GM13977 (cell line): ENCODE results near the gene NELFB.

Experiments used
- DNase-seq: peaks from one replicate; pipeline ENCODE4 v3.0.0; 2012; ENCODE audit warnings: low spot score
- in situ Hi-C: fragments of 300-500 bp; cut with MboI; formaldehyde crosslinking; loops from one replicate; pipeline ENCODE4 v1.12.0; 2022; ENCODE audit warnings: low sequenced_read_pairs, low pct_unique_long_range_greater_than_20kb, mixed read lengths, inconsistent platforms; ENCODE audit not compliant: unreplicated experiment
- TF ChIP-seq, protein P1 (sequence below): IDR thresholded peaks from 2 replicates; pipeline ENCODE4 v1.5.1; 2012; ENCODE audit warnings: mild to moderate bottlenecking, control low read depth; ENCODE audit not compliant: insufficient read depth; ENCODE audit errors: extremely low read depth, missing control alignments

The NELFB gene

DNA sequence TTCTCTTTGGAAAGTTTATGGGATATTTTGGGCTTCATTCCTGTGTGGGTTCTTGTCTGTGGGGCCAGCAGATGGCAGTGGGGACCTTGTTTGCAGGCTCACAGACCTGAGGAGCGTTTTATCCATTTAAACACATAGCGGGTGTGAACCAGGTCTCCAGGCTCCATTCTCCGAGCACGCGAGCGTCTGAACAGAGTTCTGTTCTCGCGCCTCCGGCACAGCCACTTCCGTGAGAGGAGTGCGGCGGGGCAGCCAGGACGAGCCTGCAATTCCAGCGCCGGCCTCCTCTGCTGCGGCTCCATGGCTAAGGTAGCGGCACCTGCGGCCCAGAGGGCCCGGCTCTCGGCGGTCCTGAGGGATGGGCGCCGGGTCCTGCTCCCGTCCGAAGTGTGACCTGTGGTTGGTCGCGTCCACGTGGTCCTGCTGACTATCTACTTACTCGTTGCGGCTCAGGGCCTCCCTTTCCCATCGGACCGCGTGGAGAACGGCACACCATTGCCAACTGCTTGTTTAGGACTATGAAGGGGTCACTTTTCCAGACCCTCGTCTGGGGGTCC is 39.6 kb downstream of the NELFB start:
- peak; percentile 75 for DNase-seq
- TF ChIP-seq, protein P1, sequence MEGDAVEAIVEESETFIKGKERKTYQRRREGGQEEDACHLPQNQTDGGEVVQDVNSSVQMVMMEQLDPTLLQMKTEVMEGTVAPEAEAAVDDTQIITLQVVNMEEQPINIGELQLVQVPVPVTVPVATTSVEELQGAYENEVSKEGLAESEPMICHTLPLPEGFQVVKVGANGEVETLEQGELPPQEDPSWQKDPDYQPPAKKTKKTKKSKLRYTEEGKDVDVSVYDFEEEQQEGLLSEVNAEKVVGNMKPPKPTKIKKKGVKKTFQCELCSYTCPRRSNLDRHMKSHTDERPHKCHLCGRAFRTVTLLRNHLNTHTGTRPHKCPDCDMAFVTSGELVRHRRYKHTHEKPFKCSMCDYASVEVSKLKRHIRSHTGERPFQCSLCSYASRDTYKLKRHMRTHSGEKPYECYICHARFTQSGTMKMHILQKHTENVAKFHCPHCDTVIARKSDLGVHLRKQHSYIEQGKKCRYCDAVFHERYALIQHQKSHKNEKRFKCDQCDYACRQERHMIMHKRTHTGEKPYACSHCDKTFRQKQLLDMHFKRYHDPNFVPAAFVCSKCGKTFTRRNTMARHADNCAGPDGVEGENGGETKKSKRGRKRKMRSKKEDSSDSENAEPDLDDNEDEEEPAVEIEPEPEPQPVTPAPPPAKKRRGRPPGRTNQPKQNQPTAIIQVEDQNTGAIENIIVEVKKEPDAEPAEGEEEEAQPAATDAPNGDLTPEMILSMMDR = peak; percentile 48
- in situ Hi-C loops = loop anchor here (10.0 kb wide), 1 partner anchor 110 kb away; no protein-coding TSS in a partner anchor

DNA sequence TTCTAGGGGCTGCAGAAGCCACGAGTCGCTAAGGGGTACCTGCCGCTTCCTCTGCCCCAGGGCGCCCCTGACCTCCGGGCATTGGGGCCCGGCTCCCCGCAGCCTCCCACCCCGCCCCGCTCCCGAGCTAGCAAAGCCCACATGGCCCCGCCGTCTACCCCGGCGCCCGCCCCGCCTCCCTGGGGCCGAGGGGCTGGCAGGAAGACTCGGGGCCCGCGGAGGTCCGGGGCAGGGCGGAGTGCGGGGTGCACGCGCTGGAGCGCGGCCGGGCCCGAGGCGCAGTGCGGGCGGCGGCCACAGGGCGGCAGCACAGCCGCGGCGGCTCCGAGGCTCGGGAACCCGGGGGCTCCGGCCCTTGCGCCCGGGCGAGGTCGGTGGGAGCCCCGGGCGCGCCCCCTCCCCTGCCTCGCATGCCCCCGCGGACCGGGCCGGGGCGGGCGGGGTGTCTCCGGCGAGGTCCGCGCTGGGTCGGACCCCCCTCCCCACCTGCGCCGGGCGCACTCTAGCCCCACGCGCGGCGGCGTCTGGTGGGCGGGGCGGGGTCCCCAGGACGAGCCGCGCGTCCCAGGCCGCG is 40.2 kb downstream of the NELFB start:
- TF ChIP-seq, protein P1 = peak; percentile 98
- DNase-seq = peak; percentile 96
- in situ Hi-C loops = loop anchor here (10.0 kb wide), 1 partner anchor 109 kb away; no protein-coding TSS in a partner anchor

DNA sequence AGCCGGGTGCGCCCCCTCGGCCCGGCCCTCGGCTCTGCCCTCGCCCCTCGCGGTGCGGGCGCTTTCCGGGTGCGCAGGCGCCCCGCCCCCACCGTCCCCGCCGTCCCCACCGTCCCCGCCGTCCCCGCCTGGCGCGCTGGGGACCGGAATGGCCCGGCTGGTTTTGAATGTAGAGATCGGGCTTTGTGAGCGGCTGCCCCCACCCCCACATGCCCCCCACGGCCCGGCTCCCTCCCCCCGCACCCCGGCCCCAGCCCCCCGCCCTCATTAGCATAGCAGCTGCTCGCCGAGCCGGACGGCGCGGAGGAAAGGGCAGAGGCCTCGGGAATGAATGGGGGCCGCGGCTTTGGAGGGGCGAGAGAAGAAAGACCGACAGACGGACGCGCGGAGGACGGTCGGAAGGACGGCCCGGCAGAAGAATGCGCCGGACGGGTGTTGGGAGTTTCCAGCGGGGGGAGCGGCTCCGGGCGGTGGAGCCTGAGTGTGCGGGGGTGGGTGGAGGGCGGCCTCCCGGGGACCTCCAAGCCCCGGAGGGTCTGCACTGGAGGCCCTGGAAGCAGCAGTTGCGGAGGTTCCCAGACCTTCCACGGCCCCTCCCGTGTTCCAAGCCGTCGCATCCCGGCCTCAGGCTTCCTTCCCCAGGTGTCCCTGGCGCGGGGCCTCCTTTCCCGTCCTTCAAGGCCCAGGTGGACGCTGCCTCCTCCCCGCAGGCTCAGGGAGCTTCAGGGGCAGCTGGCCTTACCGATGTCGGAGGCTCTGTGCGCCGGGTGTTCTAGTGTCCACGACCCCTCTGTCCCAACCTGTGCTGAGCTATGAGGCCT is 40.9 kb downstream of the NELFB start:
- peak; percentile 66 for DNase-seq
- TF ChIP-seq, protein P1 = peak; percentile 1
- in situ Hi-C loops = loop anchor here (10.0 kb wide), 1 partner anchor 109 kb away; no protein-coding TSS in a partner anchor

DNA sequence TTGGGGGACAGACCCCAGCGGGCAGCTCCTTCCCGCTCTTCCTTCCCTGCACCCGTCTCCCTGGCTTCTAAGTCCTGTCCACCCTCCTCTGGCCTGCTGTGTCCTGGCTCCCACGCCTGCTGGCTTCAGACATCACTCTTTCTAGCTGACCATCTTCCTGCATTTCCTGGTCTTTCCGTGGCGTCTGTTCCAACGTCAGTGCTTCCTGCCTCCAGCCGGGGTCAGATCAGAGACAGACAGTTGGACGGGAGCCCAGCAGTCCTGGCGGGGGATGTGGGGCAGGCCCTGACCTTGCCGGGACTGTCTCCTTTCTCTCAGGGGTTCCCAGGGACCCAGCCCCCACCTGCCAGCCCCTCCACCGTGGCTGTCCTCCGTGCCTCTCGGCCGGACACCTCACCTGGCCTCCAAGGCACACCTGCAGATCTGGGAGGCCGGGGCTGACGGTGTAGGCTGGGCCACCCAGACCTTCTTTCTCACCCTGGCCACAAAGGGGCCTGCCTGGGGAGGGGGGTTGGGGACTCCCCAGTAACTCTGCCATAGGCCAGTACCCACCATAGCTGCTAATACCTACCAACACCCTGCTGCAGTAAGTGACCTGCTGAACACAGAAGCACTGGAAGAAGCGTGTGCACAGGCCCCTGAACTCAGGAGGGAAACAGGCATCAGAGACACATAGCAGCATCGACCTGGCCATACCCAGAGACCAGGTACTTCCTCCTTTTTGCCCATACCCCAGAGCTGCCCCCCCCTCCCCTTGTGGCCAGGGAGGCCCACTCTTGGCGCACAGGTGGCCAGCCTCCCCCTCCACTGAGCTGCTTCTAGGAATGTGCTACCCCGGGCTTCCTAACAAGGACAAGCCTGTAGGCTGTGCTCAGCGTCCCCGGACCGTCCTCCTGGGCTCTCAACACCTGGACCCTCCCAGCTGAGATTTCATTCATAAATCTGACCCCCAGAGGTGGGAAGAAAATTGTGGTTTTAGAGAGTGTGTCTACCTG is 41.8 kb downstream of the NELFB start:
- DNase-seq = no peak
- in situ Hi-C loops = loop anchor here (10.0 kb wide), 1 partner anchor 108 kb away; no protein-coding TSS in a partner anchor
- TF ChIP-seq, protein P1 = no peak

DNA sequence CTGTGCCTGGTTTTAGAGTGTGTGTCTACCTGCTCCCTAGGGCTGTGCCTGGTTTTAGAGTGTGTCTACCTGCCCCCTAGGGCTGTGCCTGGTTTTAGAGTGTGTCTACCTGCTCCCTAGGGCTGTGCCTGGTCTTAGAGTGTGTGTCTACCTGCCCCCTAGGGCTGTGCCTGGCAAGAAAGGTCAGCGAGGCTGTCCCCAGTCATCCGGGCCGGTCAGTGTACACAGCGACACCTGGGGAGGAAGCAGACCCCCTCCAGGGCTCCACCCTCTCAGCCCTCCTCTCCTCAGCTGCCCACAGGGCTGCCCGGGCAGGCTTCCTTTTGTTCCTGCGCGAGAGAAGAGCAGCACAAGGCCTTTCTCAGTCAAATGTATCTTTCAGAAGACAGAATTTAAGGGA is 42.8 kb downstream of the NELFB start:
- in situ Hi-C loops = loop anchor here (10.0 kb wide), 1 partner anchor 107 kb away; no protein-coding TSS in a partner anchor
- DNase-seq = no peak
- TF ChIP-seq, protein P1 = no peak
